Sigmoid colon (tissue), 7 donors: ENCODE results near the gene ANOS1. TPM values are rescaled to one million over a fixed set of nuclear protein-coding genes. Genes with fewer than 3 reads are reported as not detected.

ENCODE experiments used
- DNase-seq: peaks from one replicate; pipeline ENCODE4 v3.0.0-alpha.2; 2019
- H3K27ac ChIP-seq, 4 donors: fragments of 200-600 bp; sonication (generic); one replicate each; pipeline ENCODE4 v1.5.1; 2016 to 2019; ENCODE audit warnings: mild to moderate bottlenecking in 1 of 4
- H3K27me3 ChIP-seq, 3 donors: fragments of 200-600 bp; sonication (generic); one replicate each; pipeline ENCODE4 v1.5.1; 2019; ENCODE audit warnings: mild to moderate bottlenecking in 1 of 3
- H3K36me3 ChIP-seq, 4 donors: fragments of 200-600 bp; sonication (generic); one replicate each; pipeline ENCODE4 v1.5.1; 2016 to 2019
- H3K4me1 ChIP-seq, 4 donors: fragments of 200-600 bp; sonication (generic); one replicate each; pipeline ENCODE4 v1.5.1; 2017 to 2019
- H3K4me3 ChIP-seq, 4 donors: fragments of 200-600 bp; sonication (generic); one replicate each; pipeline ENCODE4 v1.5.1; 2017 to 2019; ENCODE audit warnings: mild to moderate bottlenecking in 2 of 4, moderate library complexity in 1 of 4
- H3K9me3 ChIP-seq, 4 donors: fragments of 200-600 bp in 3 of 4; sonication (generic) in 3 of 4; one replicate each; pipeline versions ENCODE4 v1.5.1 to v1.6.1; 2013 to 2019
- CTCF ChIP-seq, 4 experiments: fragments of 450-650 bp in 3 of 4; fragments of 200-600 bp in 1 of 4; IDR thresholded peaks; one replicate each; pipeline ENCODE4 v1.5.1; 2016 to 2019; ENCODE audit warnings: antibody characterized with exemption in 4 of 4, mild to moderate bottlenecking in 3 of 4, moderate library complexity in 2 of 4
- EP300 ChIP-seq, 4 donors: sonication (generic); formaldehyde crosslinking; IDR thresholded peaks; one replicate each; pipeline ENCODE4 v1.6.1; 2017; ENCODE audit warnings: antibody characterized with exemption in 4 of 4
- POLR2A ChIP-seq, 2 donors: fragments of 450-650 bp; IDR thresholded peaks; one replicate each; pipeline ENCODE4 v1.6.1; 2016; ENCODE audit warnings: antibody characterized with exemption in 2 of 2, mild to moderate bottlenecking in 2 of 2, moderate library complexity in 2 of 2
- POLR2AphosphoS5 ChIP-seq, 4 donors: sonication (generic); formaldehyde crosslinking; IDR thresholded peaks; one replicate each; pipeline ENCODE4 v1.6.1; 2017; ENCODE audit warnings: antibody characterized with exemption in 4 of 4
- WGBS, 2 donors: extraction: QIAGEN DNeasy Blood & Tissue Kit; methylation state at CpG; one replicate each; pipeline ENCODE4 v1.1.7; 2013; 5-methylcytosine and 5-hydroxymethylcytosine counted together
- intact Hi-C: fragments of 100-400 bp; cut with DNase I; formaldehyde crosslinking; loops from one replicate; pipeline ENCODE4 v1.15.1; 2023
- polyA plus RNA-seq, 3 donors: library from polyadenylated mRNA; stranded (reverse); fragments of 200-250 nt; gene quantifications; one replicate each; pipeline ENCODE4 v1.2.3, GENCODE V29; 2013
- total RNA-seq, 4 donors: library from RNA; depleted of rRNA; stranded (reverse); fragments of >200 nt; gene quantifications; one replicate each; pipeline ENCODE4 v1.1.0, GENCODE V29; 2016
- donor health status: healthy with polysubstance abuse.
- donor health status: Bipolar disorder and iron deficiency.
- donor health status: healthy.

ANOS1 gene
- total and polyA plus RNA-seq, 7 donors = 0.31 to 3.0 (median 0.81) TPM; not detected in 1

- no peak overlapping the region for H3K27ac ChIP-seq
- no peak for DNase-seq
- no peak overlapping the region for H3K4me3 ChIP-seq
- H3K27me3 ChIP-seq = no peaks in the 10 kb centered on the region
- H3K9me3 ChIP-seq = no peaks in the 10 kb centered on the region
- no peaks in the 10 kb centered on the region for H3K4me1 ChIP-seq
- intact Hi-C loops = no loop called here
- WGBS, 2 donors = 35 to 45% methylated on average over 8 of the region's 8 CpGs
- TF ChIP-seq POLR2A (IDR thresholded peaks at IDR 0.05) (no peak), POLR2AphosphoS5 (IDR thresholded peaks at IDR 0.05) (no peak), EP300 (IDR thresholded peaks at IDR 0.05) (no peak)
- no peaks in the 10 kb centered on the region for H3K36me3 ChIP-seq
Observed at GRCh38 chrX:8668813-8669212, 63.1 kb downstream of the ANOS1 start.

GRCh38 chrX:8663325-8663724 is 68.6 kb downstream of the ANOS1 start:
- Histone ChIP-seq H3K9me3 (no peaks in the 10 kb centered on the region), H3K27ac (no peak overlapping the region), H3K36me3 (no peaks in the 10 kb centered on the region), H3K4me3 (no peak overlapping the region), H3K4me1 (no peaks in the 10 kb centered on the region), H3K27me3 (no peaks in the 10 kb centered on the region)
- DNase-seq = no peak
- TF ChIP-seq CTCF (IDR thresholded peaks at IDR 0.05) (no peak), POLR2AphosphoS5 (IDR thresholded peaks at IDR 0.05) (no peak), EP300 (IDR thresholded peaks at IDR 0.05) (no peak), POLR2A (IDR thresholded peaks at IDR 0.05) (no peak)
- intact Hi-C loops = no loop called here
- WGBS, 2 donors = 40 to 63% methylated on average over 1 of the region's 1 CpG

- 78 to 85% methylated on average over 2 of the region's 2 CpGs for WGBS, 2 donors
- H3K4me1 ChIP-seq = no peaks in the 10 kb centered on the region
- DNase-seq = no peak
- H3K9me3 ChIP-seq = no peaks in the 10 kb centered on the region
- no peak overlapping the region for H3K4me3 ChIP-seq
- intact Hi-C loops = no loop called here
- H3K36me3 ChIP-seq = no peaks in the 10 kb centered on the region
- H3K27ac ChIP-seq = no peak overlapping the region
- H3K27me3 ChIP-seq = no peaks in the 10 kb centered on the region
- no peak for TF ChIP-seq POLR2AphosphoS5 (IDR thresholded peaks at IDR 0.05)
- no peak for TF ChIP-seq POLR2A (IDR thresholded peaks at IDR 0.05)
- TF ChIP-seq EP300 (IDR thresholded peaks at IDR 0.05) = no peak
- no peak for TF ChIP-seq CTCF (IDR thresholded peaks at IDR 0.05)
Observed at GRCh38 chrX:8657883-8658282, 74.1 kb downstream of the ANOS1 start.

- no peaks in the 10 kb centered on the region for H3K36me3 ChIP-seq
- no peaks in the 10 kb centered on the region for H3K9me3 ChIP-seq
- no peak overlapping the region for H3K27ac ChIP-seq
- DNase-seq = no peak
- WGBS, 2 donors = 42 to 85% methylated on average over 2 of the region's 2 CpGs
- H3K4me3 ChIP-seq = no peak overlapping the region
- no peaks in the 10 kb centered on the region for H3K27me3 ChIP-seq
- intact Hi-C loops = no loop called here
- TF ChIP-seq POLR2A (IDR thresholded peaks at IDR 0.05) (no peak), EP300 (IDR thresholded peaks at IDR 0.05) (no peak), CTCF (IDR thresholded peaks at IDR 0.05) (no peak), POLR2AphosphoS5 (IDR thresholded peaks at IDR 0.05) (no peak)
- no peaks in the 10 kb centered on the region for H3K4me1 ChIP-seq
Observed at GRCh38 chrX:8653956-8654355, 78.0 kb downstream of the ANOS1 start.

GRCh38 chrX:8649969-8650368 is 82.0 kb downstream of the ANOS1 start:
- Histone ChIP-seq H3K4me3 (no peak overlapping the region), H3K4me1 (no peaks in the 10 kb centered on the region), H3K27ac (no peak overlapping the region), H3K27me3 (no peaks in the 10 kb centered on the region), H3K9me3 (no peaks in the 10 kb centered on the region), H3K36me3 (no peaks in the 10 kb centered on the region)
- no peak for DNase-seq
- intact Hi-C loops = no loop called here
- TF ChIP-seq POLR2AphosphoS5 (IDR thresholded peaks at IDR 0.05) (no peak), EP300 (IDR thresholded peaks at IDR 0.05) (no peak), CTCF (IDR thresholded peaks at IDR 0.05) (no peak), POLR2A (IDR thresholded peaks at IDR 0.05) (no peak)
